Uterus (tissue), 4 donors: ENCODE data around the gene MESD. TPM values are rescaled to one million over a fixed set of nuclear protein-coding genes. Genes with fewer than 3 reads are reported as not detected.
A peak's percentile ranks its signal among the peaks of the same experiment; 100 is the strongest.

Experiments used
- DNase-seq, 2 donors: peaks; one replicate each; pipeline ENCODE4 v3.0.0-alpha.2; 2019 to 2020
- H3K27ac ChIP-seq, 2 donors: fragments of 200-600 bp; sonication (generic); 1 replicate in 1 of 2; 2 replicates in 1 of 2; pipeline ENCODE4 v1.5.1; 2016 to 2018
- H3K27me3 ChIP-seq, 2 donors: fragments of 200-600 bp; sonication (generic); one replicate each; pipeline ENCODE4 v1.5.1; 2018 to 2019; ENCODE audit warnings: control low read depth in 1 of 2
- H3K36me3 ChIP-seq, 2 donors: fragments of 200-600 bp; sonication (generic); one replicate each; pipeline ENCODE4 v1.5.1; 2019; ENCODE audit warnings: control low read depth in 1 of 2
- H3K4me1 ChIP-seq, 2 donors: fragments of 200-600 bp; sonication (generic); one replicate each; pipeline ENCODE4 v1.5.1; 2018 to 2019; ENCODE audit warnings: control low read depth in 1 of 2
- H3K4me3 ChIP-seq, 2 donors: fragments of 200-600 bp; sonication (generic); 1 replicate in 1 of 2; 2 replicates in 1 of 2; pipeline ENCODE4 v1.5.1; 2018 to 2019; ENCODE audit warnings: mild to moderate bottlenecking in 1 of 2
- H3K9me3 ChIP-seq, 2 donors: fragments of 200-600 bp; sonication (generic); one replicate each; pipeline ENCODE4 v1.5.1; 2019; ENCODE audit warnings: control low read depth in 1 of 2
- CTCF ChIP-seq, 4 experiments: fragments of 200-600 bp in 2 of 4; fragments of 450-650 bp in 2 of 4; sonication (generic) in 2 of 4; IDR thresholded peaks; one replicate each; pipeline ENCODE4 v1.5.1; 2016 to 2019; ENCODE audit warnings: antibody characterized with exemption in 4 of 4, mild to moderate bottlenecking in 2 of 4, moderate library complexity in 1 of 4
- POLR2A ChIP-seq, 2 donors: fragments of 450-650 bp; IDR thresholded peaks; one replicate each; pipeline ENCODE4 v1.6.1; 2016; ENCODE audit warnings: antibody characterized with exemption in 2 of 2, mild to moderate bottlenecking in 1 of 2, moderate library complexity in 1 of 2
- intact Hi-C: fragments of 100-400 bp; cut with DNase I; formaldehyde crosslinking; loops from one replicate; pipeline ENCODE4 v1.15.1; 2023; ENCODE audit warnings: low total_unique reads
- total RNA-seq, 4 donors: library from RNA; depleted of rRNA in 3 of 4; stranded (reverse); fragments of >200 nt in 3 of 4; gene quantifications; one replicate each; pipeline versions ENCODE4 v1.1.0 to v1.2.4, GENCODE V29; 2014 to 2023
- donor health status: DM: yes; HTN: yes; CAD: no.

MESD gene
- total RNA-seq, 4 donors from 2014 or later, result 23.6 to 48.7 (median 27.7) TPM

- DNase-seq, result no peak
- Histone ChIP-seq H3K9me3 (no peaks in the 10 kb centered on the region), H3K4me1 (no peaks in the 10 kb centered on the region), H3K36me3 (no peaks in the 10 kb centered on the region), H3K27ac (no peak overlapping the region), H3K4me3 (no peak overlapping the region), H3K27me3 (no peaks in the 10 kb centered on the region)
- TF ChIP-seq POLR2A (IDR thresholded peaks at IDR 0.05), result no peak
- no peak for TF ChIP-seq CTCF (IDR thresholded peaks at IDR 0.05)
- intact Hi-C loops, result no loop called here
Observed at GRCh38 chr15:81026836-81027599, 37.4 kb upstream of the MESD start.

- Histone ChIP-seq H3K27me3 (no peaks in the 10 kb centered on the region), H3K27ac (no peak overlapping the region), H3K4me3 (no peak overlapping the region), H3K9me3 (no peaks in the 10 kb centered on the region), H3K36me3 (no peaks in the 10 kb centered on the region), H3K4me1 (no peaks in the 10 kb centered on the region)
- DNase-seq, result no peak
- intact Hi-C loops, result no loop called here
- no peak for TF ChIP-seq CTCF (IDR thresholded peaks at IDR 0.05)
- no peak for TF ChIP-seq POLR2A (IDR thresholded peaks at IDR 0.05)
Observed at GRCh38 chr15:81025721-81026370, 36.2 kb upstream of the MESD start.

- H3K4me3 ChIP-seq, result no peak overlapping the region
Observed at GRCh38 chr15:81024936-81025335, 35.3 kb upstream of the MESD start.

GRCh38 chr15:81024265-81024872 is 34.8 kb upstream of the MESD start:
- intact Hi-C loops, result no loop called here
- Histone ChIP-seq H3K4me3 (no peak overlapping the region), H3K27me3 (no peaks in the 10 kb centered on the region), H3K36me3 (no peaks in the 10 kb centered on the region), H3K27ac (peak overlapping the region; percentile 36 to 42), H3K9me3 (no peaks in the 10 kb centered on the region), H3K4me1 (no peaks in the 10 kb centered on the region)
- DNase-seq, result no peak
- no peak for TF ChIP-seq CTCF (IDR thresholded peaks at IDR 0.05)
- no peak for TF ChIP-seq POLR2A (IDR thresholded peaks at IDR 0.05)

More at GRCh38 chr15:81024936-81025335, 35.3 kb upstream of the MESD start:
- intact Hi-C loops, result no loop called here
- DNase-seq, result no peak
- H3K27ac ChIP-seq, result no peak overlapping the region
- H3K4me1 ChIP-seq, result no peaks in the 10 kb centered on the region
- H3K27me3 ChIP-seq, result no peaks in the 10 kb centered on the region
- H3K36me3 ChIP-seq, result no peaks in the 10 kb centered on the region
- TF ChIP-seq POLR2A (IDR thresholded peaks at IDR 0.05) (no peak), CTCF (IDR thresholded peaks at IDR 0.05) (no peak)
- no peaks in the 10 kb centered on the region for H3K9me3 ChIP-seq
